Activated B cell treated with CpG ODN at 0.5 μM for 24 hours (primary cell): ENCODE results near the gene TM9SF3. TPM values are rescaled to one million over a fixed set of nuclear protein-coding genes. Genes with fewer than 3 reads are reported as not detected.

Experiments
- ATAC-seq: fragments of 200-7000 bp; cut with Tn5 transposase; one replicate; pipeline ENCODE4 v1.10.0; 2021; ENCODE audit warnings: low read depth, mild to moderate bottlenecking, moderate library complexity
- CTCF ChIA-PET: fragments of 350-600 bp; sonication (Branson Sonifier 250); formaldehyde crosslinking; loops from one replicate; lab custom pipeline; 2021; ENCODE audit warnings: antibody characterized with exemption; lab: Charles Lee
- POLR2A ChIA-PET: fragments of 350-600 bp; sonication (Branson Sonifier 250); formaldehyde crosslinking; loops from one replicate; lab custom pipeline; 2021; ENCODE audit warnings: antibody characterized with exemption; lab: Charles Lee
- DNase-seq: peaks from one replicate; pipeline ENCODE4 v3.0.0; 2022
- H3K27ac Mint-ChIP-seq: one replicate; pipeline ENCODE4 v1.8.0; 2020; ENCODE audit warnings: mixed read lengths
- H3K27me3 Mint-ChIP-seq: one replicate; pipeline ENCODE4 v1.8.0; 2021; ENCODE audit warnings: mixed read lengths
- H3K36me3 Mint-ChIP-seq: one replicate; pipeline ENCODE4 v1.8.0; 2021; ENCODE audit warnings: low read depth, mixed read lengths
- H3K4me1 Mint-ChIP-seq: one replicate; pipeline ENCODE4 v1.8.0; 2021; ENCODE audit warnings: mixed read lengths
- H3K4me3 Mint-ChIP-seq: one replicate; pipeline ENCODE4 v1.8.0; 2020; ENCODE audit warnings: mild to moderate bottlenecking, mixed read lengths
- H3K9me3 Mint-ChIP-seq: one replicate; pipeline ENCODE4 v1.8.0; 2020; ENCODE audit warnings: mixed read lengths
- CTCF ChIP-seq: fragments of 200-600 bp; IDR thresholded peaks from one replicate; pipeline ENCODE4 v1.8.0; 2022; ENCODE audit warnings: antibody characterized with exemption, mild to moderate bottlenecking
- intact Hi-C: fragments of 100-400 bp; cut with micrococcal nuclease; formaldehyde crosslinking; loops from one replicate; pipeline ENCODE4 v1.15.1; 2024
- total RNA-seq: library from RNA; stranded (reverse); gene quantifications from 2 replicates; pipeline ENCODE4 v1.2.3, GENCODE V29; 2022

The TM9SF3 gene
- total RNA-seq, 1 donor from 2014 or later, result 61.7 TPM

GRCh38 chr10:96570983-96571964 is 15.5 kb downstream of the TM9SF3 start:
- Mint-ChIP-seq H3K4me1 (peaks cover 17% of the 10 kb centered on the region), H3K9me3 (no peaks in the 10 kb centered on the region)
- no peak for ATAC-seq

GRCh38 chr10:96570511-96570910 is 16.3 kb downstream of the TM9SF3 start:
- Mint-ChIP-seq H3K4me3 (no peak overlapping the region), H3K27me3 (no peaks in the 10 kb centered on the region), H3K27ac (no peak overlapping the region), H3K36me3 (peaks cover 76% of the 10 kb centered on the region), H3K4me1 (peaks cover 15% of the 10 kb centered on the region), H3K9me3 (no peaks in the 10 kb centered on the region)
- ChIA-PET POLR2A (no interaction called here), CTCF (no interaction called here)
- intact Hi-C loops, result no loop called here
- no peak for ATAC-seq
- DNase-seq, result no peak
- no peak for TF ChIP-seq CTCF

More at GRCh38 chr10:96570983-96571964, 15.5 kb downstream of the TM9SF3 start:
- POLR2A ChIA-PET, result no interaction called here
- CTCF ChIA-PET, result no interaction called here
- H3K4me3 Mint-ChIP-seq, result no peak overlapping the region
- TF ChIP-seq CTCF, result no peak
- intact Hi-C loops, result no loop called here
- peaks cover 74% of the 10 kb centered on the region for H3K36me3 Mint-ChIP-seq
- no peak for DNase-seq
- no peaks in the 10 kb centered on the region for H3K27me3 Mint-ChIP-seq
- no peak overlapping the region for H3K27ac Mint-ChIP-seq

- intact Hi-C loops, result loop anchor here (5.0 kb wide), 1 partner anchor 46 kb away; no protein-coding TSS in a partner anchor
- H3K4me3 Mint-ChIP-seq, result no peak overlapping the region
- POLR2A ChIA-PET, result no interaction called here
These were observed 18.4 kb downstream of the TM9SF3 start for GRCh38 chr10:96568402-96568801.

GRCh38 chr10:96565774-96566173 is 21.0 kb downstream of the TM9SF3 start:
- no peak for ATAC-seq
- H3K36me3 Mint-ChIP-seq, result peaks cover 60% of the 10 kb centered on the region

More at GRCh38 chr10:96568402-96568801, 18.4 kb downstream of the TM9SF3 start:
- Mint-ChIP-seq H3K36me3 (peaks cover 68% of the 10 kb centered on the region), H3K9me3 (no peaks in the 10 kb centered on the region), H3K27ac (no peak overlapping the region), H3K4me1 (peaks cover 8% of the 10 kb centered on the region), H3K27me3 (no peaks in the 10 kb centered on the region)
- DNase-seq (no peak), ATAC-seq (no peak)
- CTCF ChIA-PET, result no interaction called here
- TF ChIP-seq CTCF, result no peak

More at GRCh38 chr10:96565774-96566173, 21.0 kb downstream of the TM9SF3 start:
- no peaks in the 10 kb centered on the region for H3K27me3 Mint-ChIP-seq
- no peaks in the 10 kb centered on the region for H3K9me3 Mint-ChIP-seq
- H3K4me3 Mint-ChIP-seq, result no peak overlapping the region
- H3K27ac Mint-ChIP-seq, result no peak overlapping the region
- intact Hi-C loops, result loop anchor here (5.0 kb wide), 1 partner anchor 43 kb away; no protein-coding TSS in a partner anchor
- TF ChIP-seq CTCF, result no peak
- no peak for DNase-seq
- POLR2A ChIA-PET, result no interaction called here
- CTCF ChIA-PET, result no interaction called here
- peaks cover 2% of the 10 kb centered on the region for H3K4me1 Mint-ChIP-seq
